VCaP (cell line): ENCODE results near the gene GOT1.

Source experiments
- H3K27ac ChIP-seq: fragments of 450-650 bp; 2 replicates; pipeline ENCODE4 v1.5.1; 2017
- CTCF ChIP-seq: fragments of 450-650 bp; conservative IDR thresholded peaks from 2 replicates; pipeline ENCODE4 v1.5.1; 2017; ENCODE audit warnings: mild to moderate bottlenecking, moderate library complexity

The GOT1 gene

GRCh38 chr10:99360934-99361333, 69.5 kb downstream of the GOT1 start:
- no peak overlapping the region for H3K27ac ChIP-seq
- TF ChIP-seq CTCF = peak; percentile 20; the same call in 1 of the 2 replicates

- no peak for TF ChIP-seq CTCF
- no peak overlapping the region; the same call in 1 of the 2 replicates for H3K27ac ChIP-seq
Observed at GRCh38 chr10:99358101-99358500, 72.3 kb downstream of the GOT1 start.

GRCh38 chr10:99357691-99358090, 72.7 kb downstream of the GOT1 start:
- H3K27ac ChIP-seq = no peak overlapping the region; the same call in 1 of the 2 replicates
- TF ChIP-seq CTCF = no peak

GRCh38 chr10:99353182-99353581, 77.2 kb downstream of the GOT1 start:
- no peak overlapping the region for H3K27ac ChIP-seq
- no peak for TF ChIP-seq CTCF

- no peak overlapping the region for H3K27ac ChIP-seq
- no peak for TF ChIP-seq CTCF
Observed at GRCh38 chr10:99347672-99348071, 82.8 kb downstream of the GOT1 start.
